Adrenal gland (tissue), 12 donors: Measurements from ENCODE around the gene C10orf67. TPM values are rescaled to one million over a fixed set of nuclear protein-coding genes. Genes with fewer than 3 reads are reported as not detected.

Experiments
- DNase-seq, 7 donors: peaks; one replicate each; pipeline ENCODE4 v3.0.0-alpha.2; 2019 to 2020
- H3K27ac ChIP-seq, 5 donors: fragments of 200-600 bp; sonication (generic) in 4 of 5; 1 replicate in 3 of 5; 2 replicates in 2 of 5; pipeline versions ENCODE4 v1.5.1 to v1.8.0; 2016 to 2020; ENCODE audit warnings: mild to moderate bottlenecking in 1 of 5
- H3K27me3 ChIP-seq: fragments of 200-600 bp; 2 replicates; pipeline ENCODE4 v1.8.0; 2021
- H3K36me3 ChIP-seq, 2 donors: fragments of 200-600 bp; replicated peaks in 1 of 2; 1 replicate in 1 of 2; 2 replicates in 1 of 2; pipeline versions ENCODE4 v1.5.1 to v1.8.0; 2018 to 2022
- H3K4me1 ChIP-seq, 2 donors: fragments of 200-600 bp; replicated peaks in 1 of 2; 1 replicate in 1 of 2; 2 replicates in 1 of 2; pipeline versions ENCODE4 v1.5.1 to v1.8.0; 2018 to 2021
- H3K4me3 ChIP-seq, 4 donors: fragments of 200-600 bp; sonication (generic) in 3 of 4; one replicate each; pipeline ENCODE4 v1.5.1; 2016 to 2018
- H3K9me3 ChIP-seq, 3 donors: fragments of 200-600 bp; sonication (generic) in 1 of 3; replicated peaks in 1 of 3; 1 replicate in 2 of 3; 2 replicates in 1 of 3; pipeline versions ENCODE4 v1.5.1 to v1.8.0; 2016 to 2021
- CTCF ChIP-seq, 6 experiments: fragments of 450-650 bp in 4 of 6; fragments of 200-600 bp in 2 of 6; sonication (generic) in 1 of 6; IDR thresholded peaks; 1 replicate in 5 of 6; 2 replicates in 1 of 6; pipeline versions ENCODE4 v1.5.1 to v1.8.0; 2016 to 2021; ENCODE audit warnings: antibody characterized with exemption in 6 of 6, mild to moderate bottlenecking in 2 of 6, moderate library complexity in 1 of 6
- POLR2A ChIP-seq, 2 donors: fragments of 450-650 bp; IDR thresholded peaks; one replicate each; pipeline ENCODE4 v1.6.1; 2017; ENCODE audit warnings: antibody characterized with exemption in 2 of 2, mild to moderate bottlenecking in 2 of 2, moderate library complexity in 1 of 2
- WGBS, 4 donors: extraction: QIAGEN DNeasy Blood & Tissue Kit in 2 of 4; methylation state at CpG; one replicate each; pipeline versions ENCODE4 v1.1.5 to v1.1.7; 2013 to 2017; 5-methylcytosine and 5-hydroxymethylcytosine counted together
- intact Hi-C, 2 donors: fragments of 100-400 bp; cut with DNase I; formaldehyde crosslinking; loops; one replicate each; pipeline versions ENCODE4 v1.14.1 to v1.15.0; 2022 to 2023
- polyA plus RNA-seq, 3 donors: library from polyadenylated mRNA; stranded (reverse); fragments of 200-250 nt in 2 of 3; fragments of 350-450 nt in 1 of 3; fragmentation: Illumina TruSeq in 1 of 3; extraction: RNeasy Lipid Tissue Mini Kit (QIAGEN cat#74804) in 1 of 3; gene quantifications; one replicate each; pipeline ENCODE4 v1.2.3, GENCODE V29; 2013 to 2014
- total RNA-seq, 9 donors: library from RNA; depleted of rRNA in 4 of 9; stranded (reverse); fragments of >200 nt in 4 of 9; fragments of 120-200 nt in 1 of 9; fragmentation: NEBNext Ultra II Directional in 1 of 9; extraction: Animal tissue kit (Norgen Biotek cat#: 25700) in 1 of 9; gene quantifications; one replicate each; pipeline versions ENCODE4 v1.1.0 to v1.2.4, GENCODE V29; 2013 to 2023
- donor health status: healthy with polysubstance abuse.
- donor health status: Bipolar disorder and iron deficiency.
- donor health status: DM: yes; HTN: yes; CAD: no.
- donor health status: DM: no; HTN: no; CAD: no.
- donor health status: DM: no; HTN: no; CAD: no.
- donor health status: DM: yes; HTN: yes; CAD: no.

Gene C10orf67
- total and polyA plus RNA-seq, 12 donors, result 0.03 to 0.50 (median 0.18) TPM; not detected in 6

- no peak for DNase-seq
- peaks cover 6 to 8% of the 10 kb centered on the region in 2 donors for H3K4me1 ChIP-seq
- no peak overlapping the region for H3K27ac ChIP-seq
- 83 to 90% (median 86%) methylated on average over 11 of the region's 11 CpGs for WGBS, 4 donors
- TF ChIP-seq POLR2A (IDR thresholded peaks at IDR 0.05) (no peak), CTCF (IDR thresholded peaks at IDR 0.05) (no peak)
- no peaks in the 10 kb centered on the region for H3K27me3 ChIP-seq
- H3K4me3 ChIP-seq, result no peak overlapping the region
- no peaks in the 10 kb centered on the region for H3K9me3 ChIP-seq
- H3K36me3 ChIP-seq, result no peaks in the 10 kb centered on the region
- intact Hi-C loops, result no loop called here
These were observed 2.2 kb downstream of the C10orf67 start for GRCh38 chr10:23342213-23342884.

- no peak for DNase-seq
- no peaks in the 10 kb centered on the region for H3K9me3 ChIP-seq
- no peak overlapping the region for H3K27ac ChIP-seq
- no peaks in the 10 kb centered on the region for H3K27me3 ChIP-seq
- 44 to 50% (median 46%) methylated on average over 2 of the region's 2 CpGs for whole genome bisulfite sequencing, 4 donors
- H3K4me1 ChIP-seq, result peaks cover 6 to 8% of the 10 kb centered on the region in 2 donors
- H3K36me3 ChIP-seq, result no peaks in the 10 kb centered on the region
- TF ChIP-seq POLR2A (IDR thresholded peaks at IDR 0.05), result no peak
- TF ChIP-seq CTCF (IDR thresholded peaks at IDR 0.05), result no peak
- H3K4me3 ChIP-seq, result no peak overlapping the region
- intact Hi-C loops, result no loop called here
These were observed 3.6 kb downstream of the C10orf67 start for GRCh38 chr10:23341004-23341403.

GRCh38 chr10:23340354-23340753, 4.2 kb downstream of the C10orf67 start:
- H3K9me3 ChIP-seq, result no peaks in the 10 kb centered on the region
- H3K4me1 ChIP-seq, result peaks cover 0 to 8% of the 10 kb centered on the region in 2 donors
- intact Hi-C loops, result no loop called here
- TF ChIP-seq POLR2A (IDR thresholded peaks at IDR 0.05) (no peak), CTCF (IDR thresholded peaks at IDR 0.05) (no peak)
- no peak overlapping the region for H3K4me3 ChIP-seq
- no peak for DNase-seq
- WGBS, 4 donors, result 85 to 91% (median 90%) methylated on average over 4 of the region's 4 CpGs
- no peaks in the 10 kb centered on the region for H3K36me3 ChIP-seq
- H3K27ac ChIP-seq, result no peak overlapping the region
- no peaks in the 10 kb centered on the region for H3K27me3 ChIP-seq

- 50 to 77% (median 68%) methylated on average over 1 of the region's 1 CpG for WGBS, 4 donors
- TF ChIP-seq CTCF (IDR thresholded peaks at IDR 0.05), result no peak
- no peak for TF ChIP-seq POLR2A (IDR thresholded peaks at IDR 0.05)
- Histone ChIP-seq H3K27me3 (no peaks in the 10 kb centered on the region), H3K36me3 (no peaks in the 10 kb centered on the region), H3K4me3 (no peak overlapping the region), H3K27ac (no peak overlapping the region), H3K4me1 (no peaks in the 10 kb centered on the region), H3K9me3 (no peaks in the 10 kb centered on the region)
- no peak for DNase-seq
- intact Hi-C loops, result no loop called here
These were observed 5.7 kb downstream of the C10orf67 start for GRCh38 chr10:23338886-23339285.
